MM.1S (cell line): ENCODE results near the gene DAAM2.

Source experiments
- CTCF ChIP-seq: fragments of 300-600 bp; sonication (generic); IDR thresholded peaks from 2 replicates; pipeline ENCODE4 v1.5.1; 2016; ENCODE audit warnings: antibody characterized with exemption, low read length, mixed read lengths
- EZH2 ChIP-seq: fragments of 300-600 bp; sonication (generic); optimal IDR thresholded peaks from 2 replicates; pipeline ENCODE3; 2017; ENCODE audit warnings: low read depth, mild to moderate bottlenecking, antibody characterized with exemption, low read length, mixed read lengths

- no peak for TF ChIP-seq CTCF
- no peak for TF ChIP-seq EZH2
Observed at GRCh38 chr6:39800034-39801032, 8.2 kb downstream of the DAAM2 start.
